Liver (tissue), 9 donors: Measurements from ENCODE around the gene DNAAF8. TPM values are rescaled to one million over a fixed set of nuclear protein-coding genes. Genes with fewer than 3 reads are reported as not detected.

Experiments used
- DNase-seq: peaks from one replicate; pipeline ENCODE4 v3.0.0-alpha.2; 2017; ENCODE audit warnings: low spot score
- H3K27ac ChIP-seq, 2 donors: one replicate each; pipeline ENCODE4 v1.7.0; 2013; ENCODE audit warnings: inconsistent platforms in 2 of 2, low read length in 2 of 2, control low read depth in 1 of 2, low read depth in 1 of 2, mild to moderate bottlenecking in 1 of 2
- H3K27me3 ChIP-seq, 4 donors: one replicate each; pipeline versions ENCODE4 v1.6.1 to v1.7.0; 2013; ENCODE audit warnings: low read length in 3 of 4, inconsistent platforms in 1 of 4, mild to moderate bottlenecking in 1 of 4, moderate library complexity in 1 of 4; ENCODE audit not compliant: control insufficient read depth in 4 of 4, insufficient read depth in 4 of 4
- H3K36me3 ChIP-seq, 4 donors: one replicate each; pipeline versions ENCODE4 v1.6.1 to v1.7.0; 2013; ENCODE audit warnings: low read length in 3 of 4, mild to moderate bottlenecking in 3 of 4, low read depth in 1 of 4, moderate library complexity in 1 of 4; ENCODE audit not compliant: control insufficient read depth in 4 of 4, insufficient read depth in 3 of 4
- H3K4me1 ChIP-seq, 4 donors: one replicate each; pipeline versions ENCODE4 v1.6.1 to v1.7.0; 2013; ENCODE audit warnings: low read length in 3 of 4, mild to moderate bottlenecking in 3 of 4, moderate library complexity in 1 of 4; ENCODE audit not compliant: control insufficient read depth in 4 of 4, insufficient read depth in 4 of 4
- H3K4me3 ChIP-seq, 3 donors: one replicate each; pipeline versions ENCODE4 v1.6.1 to v1.7.0; 2013; ENCODE audit warnings: low read length in 3 of 3, control low read depth in 1 of 3, low read depth in 1 of 3, mild to moderate bottlenecking in 1 of 3
- H3K9ac ChIP-seq, 2 donors: one replicate each; pipeline ENCODE4 v1.7.0; 2013; ENCODE audit warnings: low read length in 2 of 2, mild to moderate bottlenecking in 2 of 2, moderate library complexity in 2 of 2, control low read depth in 1 of 2, low read depth in 1 of 2
- H3K9me3 ChIP-seq, 4 donors: one replicate each; pipeline versions ENCODE4 v1.6.1 to v1.7.0; 2013; ENCODE audit warnings: low read length in 3 of 4; ENCODE audit not compliant: control insufficient read depth in 4 of 4
- ATF3 ChIP-seq: IDR thresholded peaks from 2 replicates; pipeline ENCODE4 v1.6.1; 2016; ENCODE audit warnings: antibody characterized with exemption
- EGR1 ChIP-seq, 2 donors: IDR thresholded peaks; 2 replicates each; pipeline ENCODE4 v1.6.1; 2016 to 2018; ENCODE audit warnings: antibody characterized with exemption in 2 of 2, low read depth in 2 of 2
- FOXA2 ChIP-seq: IDR thresholded peaks from 2 replicates; pipeline ENCODE4 v1.6.1; 2016; ENCODE audit warnings: antibody characterized with exemption
- GABPA ChIP-seq, 2 donors: IDR thresholded peaks in 1 of 2; conservative IDR thresholded peaks in 1 of 2; 2 replicates each; pipeline ENCODE4 v1.6.1; 2016; ENCODE audit warnings: antibody characterized with exemption in 2 of 2, mild to moderate bottlenecking in 1 of 2, moderate library complexity in 1 of 2
- HNF4A ChIP-seq, 2 donors: conservative IDR thresholded peaks; 2 replicates each; pipeline ENCODE4 v1.6.1; 2016; ENCODE audit warnings: antibody characterized with exemption in 2 of 2, mild to moderate bottlenecking in 2 of 2
- HNF4G ChIP-seq: IDR thresholded peaks from 2 replicates; pipeline ENCODE4 v1.6.1; 2016; ENCODE audit warnings: antibody characterized with exemption
- JUND ChIP-seq, 2 donors: IDR thresholded peaks; 2 replicates each; pipeline ENCODE4 v1.6.1; 2016; ENCODE audit warnings: antibody characterized with exemption in 2 of 2
- MAX ChIP-seq: IDR thresholded peaks from 2 replicates; pipeline ENCODE4 v1.6.1; 2016; ENCODE audit warnings: antibody characterized with exemption
- NR2F2 ChIP-seq: IDR thresholded peaks from 2 replicates; pipeline ENCODE4 v1.6.1; 2016; ENCODE audit warnings: antibody characterized with exemption
- SP1 ChIP-seq: IDR thresholded peaks from 2 replicates; pipeline ENCODE4 v1.6.1; 2018; ENCODE audit warnings: antibody characterized with exemption, mild to moderate bottlenecking
- YY1 ChIP-seq: IDR thresholded peaks from 2 replicates; pipeline ENCODE4 v1.6.1; 2016; ENCODE audit warnings: antibody characterized with exemption, mild to moderate bottlenecking
- ZBTB33 ChIP-seq: IDR thresholded peaks from 2 replicates; pipeline ENCODE4 v1.6.1; 2016; ENCODE audit warnings: antibody characterized with exemption
- WGBS: extraction: QIAGEN DNeasy Blood & Tissue Kit; methylation state at CpG from one replicate; pipeline ENCODE4 v1.1.7; 2013; 5-methylcytosine and 5-hydroxymethylcytosine counted together
- polyA plus RNA-seq, 2 donors: library from polyadenylated mRNA; stranded (reverse) in 1 of 2; unstranded in 1 of 2; fragments of 200-250 nt in 1 of 2; fragments of >200 nt in 1 of 2; fragmentation: Nextera tagmentation in 1 of 2; extraction: Ambion mirVana in 1 of 2; gene quantifications; one replicate each; pipeline versions ENCODE4 v1.2.1 to v1.2.3, GENCODE V29; 2013 to 2015
- total RNA-seq, 2 donors: library from RNA; depleted of rRNA; stranded (reverse); fragments of >200 nt; gene quantifications; one replicate each; pipeline ENCODE4 v1.2.3, GENCODE V29; 2014
- TF ChIP-seq, protein P1 (sequence below): IDR thresholded peaks from 2 replicates; pipeline ENCODE4 v1.6.1; 2016; ENCODE audit warnings: antibody characterized with exemption, mild to moderate bottlenecking
- donor health status: healthy.
- donor health status: healthy.
- donor health status: healthy.
- donor health status: healthy.
- donor health status: healthy.

DNAAF8 gene
- total and polyA plus RNA-seq, 4 donors = 0.33 to 0.75 (median 0.56) TPM

GRCh38 chr16:4780235-4780634, 45.9 kb downstream of the DNAAF8 start:
- H3K9me3 ChIP-seq = no peaks in the 10 kb centered on the region
- H3K4me3 ChIP-seq = no peak overlapping the region
- H3K27ac ChIP-seq = no peak overlapping the region
- H3K4me1 ChIP-seq = no peaks in the 10 kb centered on the region
- no peaks in the 10 kb centered on the region for H3K27me3 ChIP-seq
- 57% methylated on average over 4 of the region's 4 CpGs for WGBS
- no peak for DNase-seq
- TF ChIP-seq YY1 (no peak), SP1 (no peak), NR2F2 (no peak), JUND (IDR thresholded peaks at IDR 0.05) (no peak), HNF4A (conservative IDR thresholded peaks at IDR 0.05) (no peak), FOXA2 (no peak), GABPA (IDR thresholded peaks at IDR 0.05 in 1 of 2, conservative IDR thresholded peaks at IDR 0.05 in 1 of 2) (no peak), EGR1 (IDR thresholded peaks at IDR 0.05; ENCODE audit: low read depth in 2 of 2) (no peak), MAX (no peak)
- TF ChIP-seq, protein P1, sequence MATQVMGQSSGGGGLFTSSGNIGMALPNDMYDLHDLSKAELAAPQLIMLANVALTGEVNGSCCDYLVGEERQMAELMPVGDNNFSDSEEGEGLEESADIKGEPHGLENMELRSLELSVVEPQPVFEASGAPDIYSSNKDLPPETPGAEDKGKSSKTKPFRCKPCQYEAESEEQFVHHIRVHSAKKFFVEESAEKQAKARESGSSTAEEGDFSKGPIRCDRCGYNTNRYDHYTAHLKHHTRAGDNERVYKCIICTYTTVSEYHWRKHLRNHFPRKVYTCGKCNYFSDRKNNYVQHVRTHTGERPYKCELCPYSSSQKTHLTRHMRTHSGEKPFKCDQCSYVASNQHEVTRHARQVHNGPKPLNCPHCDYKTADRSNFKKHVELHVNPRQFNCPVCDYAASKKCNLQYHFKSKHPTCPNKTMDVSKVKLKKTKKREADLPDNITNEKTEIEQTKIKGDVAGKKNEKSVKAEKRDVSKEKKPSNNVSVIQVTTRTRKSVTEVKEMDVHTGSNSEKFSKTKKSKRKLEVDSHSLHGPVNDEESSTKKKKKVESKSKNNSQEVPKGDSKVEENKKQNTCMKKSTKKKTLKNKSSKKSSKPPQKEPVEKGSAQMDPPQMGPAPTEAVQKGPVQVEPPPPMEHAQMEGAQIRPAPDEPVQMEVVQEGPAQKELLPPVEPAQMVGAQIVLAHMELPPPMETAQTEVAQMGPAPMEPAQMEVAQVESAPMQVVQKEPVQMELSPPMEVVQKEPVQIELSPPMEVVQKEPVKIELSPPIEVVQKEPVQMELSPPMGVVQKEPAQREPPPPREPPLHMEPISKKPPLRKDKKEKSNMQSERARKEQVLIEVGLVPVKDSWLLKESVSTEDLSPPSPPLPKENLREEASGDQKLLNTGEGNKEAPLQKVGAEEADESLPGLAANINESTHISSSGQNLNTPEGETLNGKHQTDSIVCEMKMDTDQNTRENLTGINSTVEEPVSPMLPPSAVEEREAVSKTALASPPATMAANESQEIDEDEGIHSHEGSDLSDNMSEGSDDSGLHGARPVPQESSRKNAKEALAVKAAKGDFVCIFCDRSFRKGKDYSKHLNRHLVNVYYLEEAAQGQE = no peak
- no peak overlapping the region for H3K9ac ChIP-seq
- no peaks in the 10 kb centered on the region for H3K36me3 ChIP-seq

DNA sequence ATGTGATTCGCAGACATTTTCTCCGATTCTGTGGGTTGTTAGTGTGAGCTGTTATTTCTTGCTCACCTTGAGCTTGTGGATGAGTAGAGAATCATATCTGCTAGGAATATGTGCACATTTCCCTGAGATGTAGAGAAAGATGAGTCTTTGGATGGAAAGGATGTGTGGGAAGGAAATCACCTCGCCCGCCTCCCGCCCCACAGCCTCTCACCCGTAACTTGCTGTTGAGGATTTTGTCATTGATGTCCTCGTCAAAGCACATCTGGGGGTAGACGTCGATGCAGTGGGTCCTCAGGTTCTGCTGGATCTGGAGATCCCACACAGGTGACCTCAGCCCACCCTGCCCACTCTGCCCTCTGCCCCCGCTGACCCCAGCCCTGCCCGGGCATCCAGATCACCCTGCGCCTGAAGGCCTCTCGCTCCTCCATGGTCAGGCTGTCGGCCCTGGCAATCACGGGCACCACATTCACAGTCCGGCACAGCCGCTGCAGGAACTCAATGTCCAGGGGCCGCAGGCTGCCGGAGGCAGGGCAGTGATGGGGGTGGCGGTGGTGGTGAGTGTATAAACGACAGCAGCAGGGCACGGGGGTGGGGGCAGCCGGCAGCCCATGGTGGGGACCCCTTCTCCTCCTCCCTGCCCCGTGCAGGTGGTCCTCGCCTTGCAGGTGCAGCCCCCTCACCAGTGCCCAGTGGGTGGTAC, 49.1 kb downstream of the DNAAF8 start:
- TF ChIP-seq JUND (IDR thresholded peaks at IDR 0.05) (no peak), FOXA2 (no peak), ATF3 (no peak), MAX (no peak), HNF4G (no peak), ZBTB33 (no peak), SP1 (no peak), EGR1 (IDR thresholded peaks at IDR 0.05; ENCODE audit: low read depth in 2 of 2) (no peak), YY1 (no peak)
- H3K27ac ChIP-seq = no peak overlapping the region
- H3K9me3 ChIP-seq = no peaks in the 10 kb centered on the region
- WGBS = 92% methylated on average over 25 of the region's 25 CpGs
- H3K36me3 ChIP-seq = no peaks in the 10 kb centered on the region
- H3K4me1 ChIP-seq = peaks cover 0 to 2% (median 2%) of the 10 kb centered on the region in 4 donors
- H3K9ac ChIP-seq = no peak overlapping the region
- no peak overlapping the region for H3K4me3 ChIP-seq
- DNase-seq = no peak
- no peaks in the 10 kb centered on the region for H3K27me3 ChIP-seq
